LNCAP (cell line): ENCODE results near the gene MYBPH.

Experiments used
- CTCF ChIP-seq: fragments of 450-650 bp; IDR thresholded peaks from 2 replicates; pipeline ENCODE4 v1.5.1; 2017; ENCODE audit warnings: mild to moderate bottlenecking

Gene MYBPH

GRCh38 chr1:203182387-203182953, 6.8 kb upstream of the MYBPH start:
- TF ChIP-seq CTCF, result no peak

- no peak for TF ChIP-seq CTCF
Observed at GRCh38 chr1:203181586-203182386, 6.2 kb upstream of the MYBPH start.

GRCh38 chr1:203180611-203181330, 5.1 kb upstream of the MYBPH start:
- no peak for TF ChIP-seq CTCF

GRCh38 chr1:203179667-203180005, 4.0 kb upstream of the MYBPH start:
- TF ChIP-seq CTCF, result no peak

GRCh38 chr1:203178821-203179666, 3.4 kb upstream of the MYBPH start:
- no peak for TF ChIP-seq CTCF

GRCh38 chr1:203178083-203178482, 2.5 kb upstream of the MYBPH start:
- TF ChIP-seq CTCF, result no peak

- TF ChIP-seq CTCF, result no peak
Observed at GRCh38 chr1:203177470-203178039, 1.9 kb upstream of the MYBPH start.
